CD4-positive, alpha-beta T cell treated with Interleukin-6 for 4 hours (primary cell): ENCODE results near the gene TRIM69.

Experiments
- DNase-seq: peaks from one replicate; pipeline ENCODE4 v3.0.0-alpha.2; 2020; ENCODE audit warnings: mixed read lengths

TRIM69 gene

DNA sequence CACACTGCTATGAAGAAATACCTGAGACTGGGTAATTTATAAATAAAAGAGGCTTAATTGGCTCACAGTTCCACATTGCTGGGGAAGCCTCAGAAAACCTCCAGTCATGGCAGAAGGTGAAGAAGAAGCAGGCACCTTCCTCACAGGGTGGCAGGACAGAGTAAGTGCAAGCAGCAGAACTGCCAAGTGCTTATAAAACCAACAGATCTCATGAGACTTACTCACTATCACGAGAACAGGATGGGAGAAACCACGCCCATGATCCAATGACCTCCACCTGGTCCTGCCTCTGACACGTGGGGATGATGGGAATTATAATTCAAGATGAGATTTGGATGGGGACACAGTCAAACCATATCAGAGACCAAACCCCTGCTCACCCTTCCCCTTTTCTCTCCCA, 75.0 kb downstream of the TRIM69 start:
- DNase-seq = no peak

DNA sequence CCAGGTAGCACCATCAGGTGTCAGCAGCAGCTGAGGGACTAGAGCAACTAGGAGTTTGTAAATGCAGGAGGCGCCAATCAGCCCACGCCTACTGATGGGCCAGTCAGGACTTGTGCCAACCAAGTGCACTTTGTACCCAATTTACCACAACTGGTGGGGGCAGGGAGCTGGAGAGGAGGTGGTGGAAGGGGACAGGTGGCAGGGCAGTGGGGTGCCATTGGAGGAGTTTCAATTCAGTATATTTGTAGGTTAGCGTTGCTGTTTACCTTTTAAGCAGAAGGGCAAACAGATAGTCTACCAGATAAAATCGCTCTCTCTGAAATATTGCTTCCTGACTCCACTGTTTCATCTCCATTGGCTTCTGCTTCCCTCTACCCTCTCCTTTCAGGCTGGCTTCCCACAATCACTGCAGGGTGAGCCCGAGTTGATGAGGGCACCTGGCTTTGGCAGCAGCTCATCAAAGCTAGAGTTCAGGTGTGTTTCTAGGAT, 75.7 kb downstream of the TRIM69 start:
- no peak for DNase-seq

DNA sequence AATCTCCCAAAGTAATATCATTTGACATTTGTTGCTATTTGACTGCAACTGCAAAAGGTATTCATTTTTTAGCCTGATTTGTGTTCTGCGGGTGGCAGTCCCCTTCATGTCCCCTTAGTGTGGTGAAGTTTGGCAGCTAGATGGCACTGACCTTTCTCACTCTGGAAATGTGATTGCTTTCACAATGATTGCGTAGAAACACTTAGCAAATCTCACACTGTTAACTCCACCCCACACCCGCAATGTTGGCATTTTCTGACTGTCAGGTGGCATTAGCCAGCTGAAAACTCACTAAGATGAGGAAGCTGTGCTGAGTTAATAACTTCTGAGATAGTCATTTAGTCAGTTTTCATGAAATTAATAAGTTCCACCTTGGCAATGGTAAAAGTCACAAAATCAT, 76.9 kb downstream of the TRIM69 start:
- no peak for DNase-seq
